HEK293 (cell line): ENCODE results near the gene HOXC10.

ENCODE experiments used
- AEBP2 ChIP-seq: fragments of 450-650 bp; formaldehyde crosslinking; IDR thresholded peaks from 2 replicates; pipeline ENCODE4 v1.5.1; 2016; ENCODE audit warnings: missing biosample characterization, missing genetic modification characterization, borderline replicate concordance
- HOXC10 ChIP-seq: sonication (generic); formaldehyde crosslinking; IDR thresholded peaks from 2 replicates; pipeline ENCODE4 v1.8.1; 2023; ENCODE audit warnings: mild to moderate bottlenecking, missing genetic modification reagents
- KLF10 ChIP-seq: fragments of 450-650 bp; IDR thresholded peaks from 2 replicates; pipeline ENCODE4 v1.5.1; 2018; ENCODE audit warnings: missing biosample characterization, mild to moderate bottlenecking, missing genetic modification characterization
- MYNN ChIP-seq: fragments of 450-650 bp; formaldehyde crosslinking; IDR thresholded peaks from 2 replicates; pipeline ENCODE4 v1.5.1; 2016; ENCODE audit warnings: missing biosample characterization, missing genetic modification characterization, borderline replicate concordance
- PRDM2 ChIP-seq: fragments of 450-650 bp; formaldehyde crosslinking; IDR thresholded peaks from 2 replicates; pipeline ENCODE4 v1.5.1; 2016; ENCODE audit warnings: missing biosample characterization, missing genetic modification characterization, borderline replicate concordance
- SETDB1 ChIP-seq: IDR thresholded peaks from one replicate; pipeline ENCODE4 v1.6.1; 2017; ENCODE audit warnings: mild to moderate bottlenecking, low read length, moderate library complexity, mixed read lengths; ENCODE audit not compliant: insufficient read length
- SP7 ChIP-seq: fragments of 450-650 bp; formaldehyde crosslinking; IDR thresholded peaks from 2 replicates; pipeline ENCODE4 v1.5.1; 2016; ENCODE audit warnings: missing biosample characterization, missing genetic modification characterization
- ZBTB48 ChIP-seq: fragments of 450-650 bp; formaldehyde crosslinking; IDR thresholded peaks from 2 replicates; pipeline ENCODE4 v1.5.1; 2016; ENCODE audit warnings: missing biosample characterization, missing genetic modification characterization
- ZFHX2 ChIP-seq: fragments of 450-650 bp; formaldehyde crosslinking; conservative IDR thresholded peaks from 2 replicates; pipeline ENCODE4 v1.5.1; 2016; ENCODE audit warnings: missing biosample characterization, missing genetic modification characterization
- ZNF10 ChIP-seq: fragments of 450-650 bp; formaldehyde crosslinking; IDR thresholded peaks from 2 replicates; pipeline ENCODE4 v1.5.1; 2017; ENCODE audit warnings: missing biosample characterization, missing genetic modification characterization
- ZNF138 ChIP-seq: fragments of 450-650 bp; formaldehyde crosslinking; IDR thresholded peaks from 2 replicates; pipeline ENCODE4 v1.5.1; 2016; ENCODE audit warnings: missing biosample characterization, missing genetic modification characterization, borderline replicate concordance
- ZNF169 ChIP-seq: fragments of 450-650 bp; formaldehyde crosslinking; IDR thresholded peaks from 2 replicates; pipeline ENCODE4 v1.5.1; 2016; ENCODE audit warnings: missing biosample characterization, missing genetic modification characterization
- ZNF202 ChIP-seq: fragments of 450-650 bp; formaldehyde crosslinking; IDR thresholded peaks from 2 replicates; pipeline ENCODE4 v1.5.1; 2016; ENCODE audit warnings: missing biosample characterization, missing genetic modification characterization, borderline replicate concordance
- ZNF416 ChIP-seq: fragments of 450-650 bp; formaldehyde crosslinking; IDR thresholded peaks from 2 replicates; pipeline ENCODE4 v1.5.1; 2016; ENCODE audit warnings: missing biosample characterization, missing genetic modification characterization
- ZNF426 ChIP-seq: fragments of 450-650 bp; formaldehyde crosslinking; IDR thresholded peaks from 2 replicates; pipeline ENCODE4 v1.5.1; 2017; ENCODE audit warnings: missing biosample characterization, missing genetic modification characterization, mild to moderate bottlenecking, inconsistent platforms, moderate library complexity
- ZNF473 ChIP-seq: fragments of 450-650 bp; formaldehyde crosslinking; IDR thresholded peaks from 2 replicates; pipeline ENCODE4 v1.5.1; 2017; ENCODE audit warnings: missing biosample characterization, missing genetic modification characterization
- ZNF521 ChIP-seq: fragments of 450-650 bp; formaldehyde crosslinking; IDR thresholded peaks from 2 replicates; pipeline ENCODE4 v1.5.1; 2017; ENCODE audit warnings: missing biosample characterization, mild to moderate bottlenecking, missing genetic modification characterization
- ZNF549 ChIP-seq: fragments of 450-650 bp; IDR thresholded peaks from 2 replicates; pipeline ENCODE4 v1.5.1; 2018; ENCODE audit warnings: missing biosample characterization, missing genetic modification characterization, mild to moderate bottlenecking, inconsistent platforms, moderate library complexity
- ZNF580 ChIP-seq: fragments of 450-650 bp; formaldehyde crosslinking; IDR thresholded peaks from 2 replicates; pipeline ENCODE4 v1.5.1; 2016; ENCODE audit warnings: missing biosample characterization, missing genetic modification characterization
- ZNF791 ChIP-seq: fragments of 450-650 bp; formaldehyde crosslinking; IDR thresholded peaks from 2 replicates; pipeline ENCODE4 v1.5.1; 2016; ENCODE audit warnings: missing biosample characterization, missing genetic modification characterization
- ZSCAN30 ChIP-seq: fragments of 450-650 bp; IDR thresholded peaks from 2 replicates; pipeline ENCODE4 v1.5.1; 2018; ENCODE audit warnings: missing biosample characterization, mild to moderate bottlenecking, missing genetic modification characterization, moderate library complexity
- TF ChIP-seq, protein P1 (sequence below): fragments of 450-650 bp; formaldehyde crosslinking; IDR thresholded peaks from 2 replicates; pipeline ENCODE4 v1.5.1; 2017; ENCODE audit warnings: missing biosample characterization, missing genetic modification characterization
- TF ChIP-seq, protein P2 (sequence below): fragments of 450-650 bp; formaldehyde crosslinking; IDR thresholded peaks from 2 replicates; pipeline ENCODE4 v1.5.1; 2016; ENCODE audit warnings: missing biosample characterization, missing genetic modification characterization
- TF ChIP-seq, protein P3 (sequence below): fragments of 450-650 bp; formaldehyde crosslinking; IDR thresholded peaks from 2 replicates; pipeline ENCODE4 v1.5.1; 2016; ENCODE audit warnings: missing biosample characterization, missing genetic modification characterization

Gene HOXC10

GRCh38 chr12:54005853-54006558 is 21.1 kb downstream of the HOXC10 start (continued):
- TF ChIP-seq ZNF791 (tag by site-specific recombination) (no peak), ZNF473 (tag by site-specific recombination) (no peak), ZNF416 (no peak), AEBP2 (tag by site-specific recombination) (no peak), ZFHX2 (tag by site-specific recombination) (no peak), HOXC10 (CRISPR knock-in tag) (no peak), ZBTB48 (tag by site-specific recombination) (no peak), ZNF169 (tag by site-specific recombination) (no peak), ZNF10 (tag by site-specific recombination) (no peak), ZNF580 (tag by site-specific recombination) (no peak), KLF10 (tag by site-specific recombination) (peak; percentile 59; the same call in 1 of the 2 replicates), MYNN (tag by site-specific recombination) (no peak), ZNF202 (no peak), PRDM2 (tag by site-specific recombination) (no peak), ZNF426 (tag by site-specific recombination) (no peak), ZNF138 (tag by site-specific recombination) (no peak), ZNF521 (tag by site-specific recombination) (no peak), ZSCAN30 (peak; percentile 91), ZNF549 (tag by site-specific recombination) (no peak), SP7 (tag by site-specific recombination) (peak; percentile 54), SETDB1 (no peak)
- TF ChIP-seq, protein P1, sequence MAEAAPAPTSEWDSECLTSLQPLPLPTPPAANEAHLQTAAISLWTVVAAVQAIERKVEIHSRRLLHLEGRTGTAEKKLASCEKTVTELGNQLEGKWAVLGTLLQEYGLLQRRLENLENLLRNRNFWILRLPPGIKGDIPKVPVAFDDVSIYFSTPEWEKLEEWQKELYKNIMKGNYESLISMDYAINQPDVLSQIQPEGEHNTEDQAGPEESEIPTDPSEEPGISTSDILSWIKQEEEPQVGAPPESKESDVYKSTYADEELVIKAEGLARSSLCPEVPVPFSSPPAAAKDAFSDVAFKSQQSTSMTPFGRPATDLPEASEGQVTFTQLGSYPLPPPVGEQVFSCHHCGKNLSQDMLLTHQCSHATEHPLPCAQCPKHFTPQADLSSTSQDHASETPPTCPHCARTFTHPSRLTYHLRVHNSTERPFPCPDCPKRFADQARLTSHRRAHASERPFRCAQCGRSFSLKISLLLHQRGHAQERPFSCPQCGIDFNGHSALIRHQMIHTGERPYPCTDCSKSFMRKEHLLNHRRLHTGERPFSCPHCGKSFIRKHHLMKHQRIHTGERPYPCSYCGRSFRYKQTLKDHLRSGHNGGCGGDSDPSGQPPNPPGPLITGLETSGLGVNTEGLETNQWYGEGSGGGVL (tag by site-specific recombination) = no peak
- TF ChIP-seq, protein P2, sequence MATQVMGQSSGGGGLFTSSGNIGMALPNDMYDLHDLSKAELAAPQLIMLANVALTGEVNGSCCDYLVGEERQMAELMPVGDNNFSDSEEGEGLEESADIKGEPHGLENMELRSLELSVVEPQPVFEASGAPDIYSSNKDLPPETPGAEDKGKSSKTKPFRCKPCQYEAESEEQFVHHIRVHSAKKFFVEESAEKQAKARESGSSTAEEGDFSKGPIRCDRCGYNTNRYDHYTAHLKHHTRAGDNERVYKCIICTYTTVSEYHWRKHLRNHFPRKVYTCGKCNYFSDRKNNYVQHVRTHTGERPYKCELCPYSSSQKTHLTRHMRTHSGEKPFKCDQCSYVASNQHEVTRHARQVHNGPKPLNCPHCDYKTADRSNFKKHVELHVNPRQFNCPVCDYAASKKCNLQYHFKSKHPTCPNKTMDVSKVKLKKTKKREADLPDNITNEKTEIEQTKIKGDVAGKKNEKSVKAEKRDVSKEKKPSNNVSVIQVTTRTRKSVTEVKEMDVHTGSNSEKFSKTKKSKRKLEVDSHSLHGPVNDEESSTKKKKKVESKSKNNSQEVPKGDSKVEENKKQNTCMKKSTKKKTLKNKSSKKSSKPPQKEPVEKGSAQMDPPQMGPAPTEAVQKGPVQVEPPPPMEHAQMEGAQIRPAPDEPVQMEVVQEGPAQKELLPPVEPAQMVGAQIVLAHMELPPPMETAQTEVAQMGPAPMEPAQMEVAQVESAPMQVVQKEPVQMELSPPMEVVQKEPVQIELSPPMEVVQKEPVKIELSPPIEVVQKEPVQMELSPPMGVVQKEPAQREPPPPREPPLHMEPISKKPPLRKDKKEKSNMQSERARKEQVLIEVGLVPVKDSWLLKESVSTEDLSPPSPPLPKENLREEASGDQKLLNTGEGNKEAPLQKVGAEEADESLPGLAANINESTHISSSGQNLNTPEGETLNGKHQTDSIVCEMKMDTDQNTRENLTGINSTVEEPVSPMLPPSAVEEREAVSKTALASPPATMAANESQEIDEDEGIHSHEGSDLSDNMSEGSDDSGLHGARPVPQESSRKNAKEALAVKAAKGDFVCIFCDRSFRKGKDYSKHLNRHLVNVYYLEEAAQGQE = no peak
- TF ChIP-seq, protein P3, sequence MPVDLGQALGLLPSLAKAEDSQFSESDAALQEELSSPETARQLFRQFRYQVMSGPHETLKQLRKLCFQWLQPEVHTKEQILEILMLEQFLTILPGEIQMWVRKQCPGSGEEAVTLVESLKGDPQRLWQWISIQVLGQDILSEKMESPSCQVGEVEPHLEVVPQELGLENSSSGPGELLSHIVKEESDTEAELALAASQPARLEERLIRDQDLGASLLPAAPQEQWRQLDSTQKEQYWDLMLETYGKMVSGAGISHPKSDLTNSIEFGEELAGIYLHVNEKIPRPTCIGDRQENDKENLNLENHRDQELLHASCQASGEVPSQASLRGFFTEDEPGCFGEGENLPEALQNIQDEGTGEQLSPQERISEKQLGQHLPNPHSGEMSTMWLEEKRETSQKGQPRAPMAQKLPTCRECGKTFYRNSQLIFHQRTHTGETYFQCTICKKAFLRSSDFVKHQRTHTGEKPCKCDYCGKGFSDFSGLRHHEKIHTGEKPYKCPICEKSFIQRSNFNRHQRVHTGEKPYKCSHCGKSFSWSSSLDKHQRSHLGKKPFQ (tag by site-specific recombination) = peak; percentile 67
